ENCODE measurements around the gene FOXN3. TPM values are rescaled to one million over a fixed set of nuclear protein-coding genes. Genes with fewer than 3 reads are reported as not detected.

FOXN3 gene
- total and polyA plus RNA-seq, 2 experiments from 2014 or later: 98.9 to 167 TPM

DNA sequence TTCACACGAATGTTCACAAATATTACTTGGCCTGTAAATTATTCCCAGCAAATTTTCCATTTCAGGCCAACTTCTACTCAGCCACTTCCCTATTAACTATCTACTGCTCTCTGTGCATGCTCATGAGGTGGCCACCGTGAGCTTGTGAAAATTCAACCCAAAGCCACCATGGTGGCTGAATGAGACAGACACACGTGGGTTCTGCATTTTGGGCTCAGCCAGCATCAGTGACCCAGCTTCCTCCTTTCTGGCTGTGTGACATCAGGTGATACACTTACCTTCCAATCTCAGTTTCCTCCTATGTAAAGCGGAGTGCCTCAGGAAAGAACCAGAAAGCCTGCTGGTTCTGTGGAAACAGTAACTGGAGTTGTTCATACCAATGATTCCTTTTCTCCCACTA, 175.8 kb downstream of the FOXN3 start (continued):
- TF ChIP-seq, protein P1, sequence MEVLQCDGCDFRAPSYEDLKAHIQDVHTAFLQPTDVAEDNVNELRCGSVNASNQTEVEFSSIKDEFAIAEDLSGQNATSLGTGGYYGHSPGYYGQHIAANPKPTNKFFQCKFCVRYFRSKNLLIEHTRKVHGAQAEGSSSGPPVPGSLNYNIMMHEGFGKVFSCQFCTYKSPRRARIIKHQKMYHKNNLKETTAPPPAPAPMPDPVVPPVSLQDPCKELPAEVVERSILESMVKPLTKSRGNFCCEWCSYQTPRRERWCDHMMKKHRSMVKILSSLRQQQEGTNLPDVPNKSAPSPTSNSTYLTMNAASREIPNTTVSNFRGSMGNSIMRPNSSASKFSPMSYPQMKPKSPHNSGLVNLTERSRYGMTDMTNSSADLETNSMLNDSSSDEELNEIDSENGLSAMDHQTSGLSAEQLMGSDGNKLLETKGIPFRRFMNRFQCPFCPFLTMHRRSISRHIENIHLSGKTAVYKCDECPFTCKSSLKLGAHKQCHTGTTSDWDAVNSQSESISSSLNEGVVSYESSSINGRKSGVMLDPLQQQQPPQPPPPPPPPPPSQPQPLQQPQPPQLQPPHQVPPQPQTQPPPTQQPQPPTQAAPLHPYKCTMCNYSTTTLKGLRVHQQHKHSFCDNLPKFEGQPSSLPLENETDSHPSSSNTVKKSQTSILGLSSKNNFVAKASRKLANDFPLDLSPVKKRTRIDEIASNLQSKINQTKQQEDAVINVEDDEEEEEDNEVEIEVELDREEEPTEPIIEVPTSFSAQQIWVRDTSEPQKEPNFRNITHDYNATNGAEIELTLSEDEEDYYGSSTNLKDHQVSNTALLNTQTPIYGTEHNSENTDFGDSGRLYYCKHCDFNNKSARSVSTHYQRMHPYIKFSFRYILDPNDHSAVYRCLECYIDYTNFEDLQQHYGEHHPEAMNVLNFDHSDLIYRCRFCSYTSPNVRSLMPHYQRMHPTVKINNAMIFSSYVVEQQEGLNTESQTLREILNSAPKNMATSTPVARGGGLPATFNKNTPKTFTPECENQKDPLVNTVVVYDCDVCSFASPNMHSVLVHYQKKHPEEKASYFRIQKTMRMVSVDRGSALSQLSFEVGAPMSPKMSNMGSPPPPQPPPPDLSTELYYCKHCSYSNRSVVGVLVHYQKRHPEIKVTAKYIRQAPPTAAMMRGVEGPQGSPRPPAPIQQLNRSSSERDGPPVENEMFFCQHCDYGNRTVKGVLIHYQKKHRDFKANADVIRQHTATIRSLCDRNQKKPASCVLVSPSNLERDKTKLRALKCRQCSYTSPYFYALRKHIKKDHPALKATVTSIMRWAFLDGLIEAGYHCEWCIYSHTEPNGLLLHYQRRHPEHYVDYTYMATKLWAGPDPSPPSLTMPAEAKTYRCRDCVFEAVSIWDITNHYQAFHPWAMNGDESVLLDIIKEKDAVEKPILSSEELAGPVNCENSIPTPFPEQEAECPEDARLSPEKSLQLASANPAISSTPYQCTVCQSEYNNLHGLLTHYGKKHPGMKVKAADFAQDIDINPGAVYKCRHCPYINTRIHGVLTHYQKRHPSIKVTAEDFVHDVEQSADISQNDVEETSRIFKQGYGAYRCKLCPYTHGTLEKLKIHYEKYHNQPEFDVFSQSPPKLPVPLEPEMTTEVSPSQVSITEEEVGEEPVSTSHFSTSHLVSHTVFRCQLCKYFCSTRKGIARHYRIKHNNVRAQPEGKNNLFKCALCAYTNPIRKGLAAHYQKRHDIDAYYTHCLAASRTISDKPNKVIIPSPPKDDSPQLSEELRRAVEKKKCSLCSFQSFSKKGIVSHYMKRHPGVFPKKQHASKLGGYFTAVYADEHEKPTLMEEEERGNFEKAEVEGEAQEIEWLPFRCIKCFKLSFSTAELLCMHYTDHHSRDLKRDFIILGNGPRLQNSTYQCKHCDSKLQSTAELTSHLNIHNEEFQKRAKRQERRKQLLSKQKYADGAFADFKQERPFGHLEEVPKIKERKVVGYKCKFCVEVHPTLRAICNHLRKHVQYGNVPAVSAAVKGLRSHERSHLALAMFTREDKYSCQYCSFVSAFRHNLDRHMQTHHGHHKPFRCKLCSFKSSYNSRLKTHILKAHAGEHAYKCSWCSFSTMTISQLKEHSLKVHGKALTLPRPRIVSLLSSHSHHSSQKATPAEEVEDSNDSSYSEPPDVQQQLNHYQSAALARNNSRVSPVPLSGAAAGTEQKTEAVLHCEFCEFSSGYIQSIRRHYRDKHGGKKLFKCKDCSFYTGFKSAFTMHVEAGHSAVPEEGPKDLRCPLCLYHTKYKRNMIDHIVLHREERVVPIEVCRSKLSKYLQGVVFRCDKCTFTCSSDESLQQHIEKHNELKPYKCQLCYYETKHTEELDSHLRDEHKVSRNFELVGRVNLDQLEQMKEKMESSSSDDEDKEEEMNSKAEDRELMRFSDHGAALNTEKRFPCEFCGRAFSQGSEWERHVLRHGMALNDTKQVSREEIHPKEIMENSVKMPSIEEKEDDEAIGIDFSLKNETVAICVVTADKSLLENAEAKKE (CRISPR knock-in tag; IDR thresholded peaks at IDR 0.05): no peak
- TF ChIP-seq EZH2 (IDR thresholded peaks at IDR 0.05; ENCODE audit: low read depth, unreplicated experiment): no peak
- TF ChIP-seq, protein P2, sequence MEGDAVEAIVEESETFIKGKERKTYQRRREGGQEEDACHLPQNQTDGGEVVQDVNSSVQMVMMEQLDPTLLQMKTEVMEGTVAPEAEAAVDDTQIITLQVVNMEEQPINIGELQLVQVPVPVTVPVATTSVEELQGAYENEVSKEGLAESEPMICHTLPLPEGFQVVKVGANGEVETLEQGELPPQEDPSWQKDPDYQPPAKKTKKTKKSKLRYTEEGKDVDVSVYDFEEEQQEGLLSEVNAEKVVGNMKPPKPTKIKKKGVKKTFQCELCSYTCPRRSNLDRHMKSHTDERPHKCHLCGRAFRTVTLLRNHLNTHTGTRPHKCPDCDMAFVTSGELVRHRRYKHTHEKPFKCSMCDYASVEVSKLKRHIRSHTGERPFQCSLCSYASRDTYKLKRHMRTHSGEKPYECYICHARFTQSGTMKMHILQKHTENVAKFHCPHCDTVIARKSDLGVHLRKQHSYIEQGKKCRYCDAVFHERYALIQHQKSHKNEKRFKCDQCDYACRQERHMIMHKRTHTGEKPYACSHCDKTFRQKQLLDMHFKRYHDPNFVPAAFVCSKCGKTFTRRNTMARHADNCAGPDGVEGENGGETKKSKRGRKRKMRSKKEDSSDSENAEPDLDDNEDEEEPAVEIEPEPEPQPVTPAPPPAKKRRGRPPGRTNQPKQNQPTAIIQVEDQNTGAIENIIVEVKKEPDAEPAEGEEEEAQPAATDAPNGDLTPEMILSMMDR (conservative IDR thresholded peaks at IDR 0.05; ENCODE audit: low read depth in 2 of 2): no peak
- no peak for TF ChIP-seq NANOG (IDR thresholded peaks at IDR 0.05; ENCODE audit: borderline replicate concordance)

DNA sequence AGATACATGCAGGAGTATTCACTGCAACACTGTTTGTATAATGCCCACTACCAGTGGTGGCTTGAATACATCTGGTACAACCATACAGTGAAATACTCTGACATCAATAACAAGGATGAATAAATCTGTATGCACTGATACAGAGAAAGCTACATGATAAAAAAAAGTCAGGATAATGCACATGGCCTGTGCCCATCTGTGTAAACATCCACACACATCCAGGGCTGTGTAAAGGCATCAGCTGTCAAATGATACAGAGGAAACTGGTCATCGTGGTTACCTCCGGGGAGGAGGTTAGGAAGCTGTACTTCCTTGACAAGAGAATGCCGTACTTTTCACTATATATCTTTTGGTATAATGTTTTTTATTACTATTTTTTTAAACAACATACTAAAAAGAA, 176.6 kb downstream of the FOXN3 start:
- Histone ChIP-seq H3K4me2 (no peak overlapping the region), H3K4me3 (no peak overlapping the region), H4K20me1 (replicated peaks; ENCODE audit: insufficient read depth) (peaks cover 49% of the 10 kb centered on the region), H3K36me3 (ENCODE audit: insufficient read depth) (no peaks in the 10 kb centered on the region), H2AFZ (no peak overlapping the region), H3K27ac (ENCODE audit: low read depth) (no peak overlapping the region), H3K9me2 (ENCODE audit: insufficient read depth) (no peaks in the 10 kb centered on the region), H3K4me1 (ENCODE audit: insufficient read depth) (peaks cover 51% of the 10 kb centered on the region), H3K79me2 (replicated peaks; ENCODE audit: insufficient read depth) (peaks cover 99% of the 10 kb centered on the region), H3F3A (replicated peaks; ENCODE audit: low read depth) (0 out of 2 replicates have a peak, but pooled peaks cover 10% of the 10 kb centered on the region), H3K27me3 (ENCODE audit: insufficient read depth) (no peaks in the 10 kb centered on the region)
- Mint-ChIP-seq H3K36me3 (ENCODE audit: low read depth) (peaks cover 29% of the 10 kb centered on the region), H3K27me3 (ENCODE audit: insufficient read depth, low read depth, poor library complexity) (peaks cover 7% of the 10 kb centered on the region), H3K27ac (no peak overlapping the region), H3K9me3 (peaks cover 9% of the 10 kb centered on the region; the same call in 2 of the 3 replicates), H3K4me3 (no peak overlapping the region), H3K4me1 (peaks cover 72% of the 10 kb centered on the region)
- DNase-seq (ENCODE audit: low spot score) (no peak), ATAC-seq (no peak)
- TF ChIP-seq, protein P2 (conservative IDR thresholded peaks at IDR 0.05; ENCODE audit: low read depth in 2 of 2): no peak

Data from GM23338 (cell line).